PFSK-1 (cell line): ENCODE measurements around the gene BCL2L11.

Experiments used
- FOXP2 ChIP-seq: optimal IDR thresholded peaks from 2 replicates; pipeline ENCODE3; 2011; ENCODE audit warnings: borderline replicate concordance, control low read depth, inconsistent platforms; ENCODE audit not compliant: insufficient read depth; ENCODE audit errors: extremely low read length, extremely low read depth
- POLR2AphosphoS5 ChIP-seq: IDR thresholded peaks from 2 replicates; pipeline ENCODE4 v1.6.1; 2012; ENCODE audit warnings: low read depth, mild to moderate bottlenecking, control low read depth, low read length, moderate library complexity
- SIN3A ChIP-seq: IDR thresholded peaks from 2 replicates; pipeline ENCODE4 v1.6.1; 2012; ENCODE audit warnings: mild to moderate bottlenecking, low read length, moderate library complexity, borderline replicate concordance; ENCODE audit not compliant: insufficient read depth
- TAF1 ChIP-seq: IDR thresholded peaks from 2 replicates; pipeline ENCODE4 v1.6.1; 2012; ENCODE audit warnings: low read length, control low read depth, borderline replicate concordance; ENCODE audit not compliant: insufficient read depth
- TF ChIP-seq, protein P1 (sequence below), 2 experiments: IDR thresholded peaks; 2 replicates each; pipeline versions ENCODE4 v1.6.1 to v1.8.0; 2011 to 2012; ENCODE audit warnings: low read depth in 2 of 2, low read length in 2 of 2, control low read depth in 1 of 2, inconsistent platforms in 1 of 2, mild to moderate bottlenecking in 1 of 2, moderate library complexity in 1 of 2; ENCODE audit not compliant: insufficient read depth in 1 of 2

GRCh38 chr2:111200333-111200881, 79.7 kb downstream of the BCL2L11 start:
- TF ChIP-seq POLR2AphosphoS5: no peak
- TF ChIP-seq TAF1: no peak
- TF ChIP-seq, protein P1, sequence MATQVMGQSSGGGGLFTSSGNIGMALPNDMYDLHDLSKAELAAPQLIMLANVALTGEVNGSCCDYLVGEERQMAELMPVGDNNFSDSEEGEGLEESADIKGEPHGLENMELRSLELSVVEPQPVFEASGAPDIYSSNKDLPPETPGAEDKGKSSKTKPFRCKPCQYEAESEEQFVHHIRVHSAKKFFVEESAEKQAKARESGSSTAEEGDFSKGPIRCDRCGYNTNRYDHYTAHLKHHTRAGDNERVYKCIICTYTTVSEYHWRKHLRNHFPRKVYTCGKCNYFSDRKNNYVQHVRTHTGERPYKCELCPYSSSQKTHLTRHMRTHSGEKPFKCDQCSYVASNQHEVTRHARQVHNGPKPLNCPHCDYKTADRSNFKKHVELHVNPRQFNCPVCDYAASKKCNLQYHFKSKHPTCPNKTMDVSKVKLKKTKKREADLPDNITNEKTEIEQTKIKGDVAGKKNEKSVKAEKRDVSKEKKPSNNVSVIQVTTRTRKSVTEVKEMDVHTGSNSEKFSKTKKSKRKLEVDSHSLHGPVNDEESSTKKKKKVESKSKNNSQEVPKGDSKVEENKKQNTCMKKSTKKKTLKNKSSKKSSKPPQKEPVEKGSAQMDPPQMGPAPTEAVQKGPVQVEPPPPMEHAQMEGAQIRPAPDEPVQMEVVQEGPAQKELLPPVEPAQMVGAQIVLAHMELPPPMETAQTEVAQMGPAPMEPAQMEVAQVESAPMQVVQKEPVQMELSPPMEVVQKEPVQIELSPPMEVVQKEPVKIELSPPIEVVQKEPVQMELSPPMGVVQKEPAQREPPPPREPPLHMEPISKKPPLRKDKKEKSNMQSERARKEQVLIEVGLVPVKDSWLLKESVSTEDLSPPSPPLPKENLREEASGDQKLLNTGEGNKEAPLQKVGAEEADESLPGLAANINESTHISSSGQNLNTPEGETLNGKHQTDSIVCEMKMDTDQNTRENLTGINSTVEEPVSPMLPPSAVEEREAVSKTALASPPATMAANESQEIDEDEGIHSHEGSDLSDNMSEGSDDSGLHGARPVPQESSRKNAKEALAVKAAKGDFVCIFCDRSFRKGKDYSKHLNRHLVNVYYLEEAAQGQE (IDR thresholded peaks at IDR 0.05; ENCODE audit: insufficient read depth in 1 of 2, low read depth in 2 of 2, low read length in 2 of 2): no peak
- no peak for TF ChIP-seq SIN3A
- no peak for TF ChIP-seq FOXP2
